Occipital lobe (tissue), 3 donors: Measurements from ENCODE around the gene TICAM1. TPM values are rescaled to one million over a fixed set of nuclear protein-coding genes. Genes with fewer than 3 reads are reported as not detected.

Experiments
- DNase-seq: peaks from one replicate; lab custom pipeline; 2025; lab: John Stamatoyannopoulos, UW
- small RNA-seq: library from RNA; depleted of rRNA; stranded (forward); fragments of <200 nt; gene quantifications from one replicate; pipeline ENCODE3, GENCODE V24; 2014
- total RNA-seq: library from RNA; depleted of rRNA; stranded (reverse); fragments of >200 nt; gene quantifications from one replicate; pipeline ENCODE4 v1.2.3, GENCODE V29; 2014

Gene TICAM1
- total RNA-seq, 1 donor from 2014 or later: 0.78 TPM

- no peak for DNase-seq
Measured at GRCh38 chr19:4772566-4772965, 58.9 kb downstream of the TICAM1 start.

DNA sequence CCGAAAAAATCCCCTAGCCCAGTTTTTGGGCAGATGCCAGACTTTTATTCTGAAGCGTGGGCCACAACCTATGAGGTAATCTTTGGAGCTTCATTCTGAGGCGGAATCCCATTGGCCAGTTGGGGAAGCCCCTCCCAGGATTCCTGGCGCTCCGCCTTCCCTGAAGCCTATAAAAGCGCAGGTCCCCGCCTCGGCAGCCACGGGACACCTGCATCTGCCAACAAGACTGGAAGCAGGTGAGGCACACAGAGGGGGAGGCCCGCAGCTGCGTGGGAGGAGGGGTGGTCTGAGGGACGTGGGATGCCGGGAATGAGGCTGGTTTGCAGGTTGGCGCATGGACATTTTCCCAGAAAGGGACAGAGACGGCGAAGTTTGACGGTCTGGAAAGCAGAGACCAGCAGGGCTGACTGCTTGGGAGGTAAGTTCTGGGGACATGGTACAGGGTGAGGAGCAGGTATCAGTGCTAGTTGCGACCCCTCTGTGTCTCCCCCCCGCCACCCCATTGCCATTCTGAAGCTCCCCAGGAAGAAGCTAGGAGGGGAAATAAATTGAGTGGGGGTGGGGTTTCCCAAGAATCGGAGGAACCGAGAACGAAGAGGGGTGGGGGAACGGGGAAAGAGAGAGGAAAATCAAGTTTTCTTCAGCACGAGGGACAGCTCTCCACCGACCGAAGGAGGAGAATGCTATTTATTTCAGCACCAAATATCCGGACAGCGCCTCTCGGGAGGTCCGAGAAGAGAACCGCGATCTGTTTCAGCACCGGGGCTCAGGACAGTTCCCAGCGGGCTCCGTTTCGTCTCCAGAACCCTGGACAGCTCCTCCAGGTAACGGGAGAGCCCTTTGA, 62.4 kb downstream of the TICAM1 start:
- peak; percentile 80 for DNase-seq

Small RNA genes lying within 50 kb of the gene (small RNA-seq; reads per million reads assigned to genes)
- 0.70 reads per million, percentile 63 among the genes with 10 or more reads in this experiment for gene MIR7-3

Other genes starting within 250 kb of the TICAM1 start
- gene TNFAIP8L1, start 192.2 kb downstream of the TICAM1 start, total RNA-seq: 5.6 TPM
- gene MYDGF, start 161.4 kb downstream of the TICAM1 start, total RNA-seq: 37.9 TPM
- 5.5 TPM for gene DPP9, start 107.9 kb downstream of the TICAM1 start, total RNA-seq
- 24.0 TPM for gene FEM1A, start 40.0 kb downstream of the TICAM1 start, total RNA-seq
- gene PLIN3, start 36.0 kb upstream of the TICAM1 start, total RNA-seq: 12.8 TPM
- not detected for gene ARRDC5, start 71.2 kb upstream of the TICAM1 start, total RNA-seq
- gene UHRF1, start 77.8 kb upstream of the TICAM1 start, total RNA-seq: 8.3 TPM
- 30.9 TPM for gene KDM4B, start 137.4 kb upstream of the TICAM1 start, total RNA-seq